Panc1 (cell line): ENCODE data around the gene ADCYAP1R1. TPM values are rescaled to one million over a fixed set of nuclear protein-coding genes. Genes with fewer than 3 reads are reported as not detected.

Experiments used
- ATAC-seq: fragments of 200-7000 bp; cut with Tn5 transposase; 2 replicates; pipeline ENCODE4 v1.9.1; 2020; ENCODE audit warnings: mild to moderate bottlenecking, moderate library complexity
- BruUV-seq: library from RNA; stranded (reverse); fragments of 400-500 nt; replicated peaks from 2 replicates; lab custom pipeline; 2021; lab: Mats Ljungman, UMichigan
- CTCF ChIA-PET: fragments of 300-600 bp; sonication (Branson Sonifier 250); formaldehyde crosslinking; loops from one replicate; lab custom pipeline; 2022; ENCODE audit warnings: antibody characterized with exemption; lab: Charles Lee
- POLR2A ChIA-PET: fragments of 300-600 bp; sonication (Branson Sonifier 250); formaldehyde crosslinking; loops from one replicate; lab custom pipeline; 2022; ENCODE audit warnings: antibody characterized with exemption; lab: Charles Lee
- DNase-seq: peaks from one replicate; pipeline ENCODE4 v3.0.0-alpha.2; 2010; ENCODE audit warnings: low read depth, low spot score
- H3K27ac ChIP-seq: 2 replicates; pipeline ENCODE4 v1.5.1; 2011; ENCODE audit warnings: mild to moderate bottlenecking, low read length, inconsistent platforms
- H3K27me3 ChIP-seq: fragments of 200-500 bp; sonication (Bioruptor generic); 2 replicates; pipeline ENCODE4 v1.6.0; 2014; ENCODE audit warnings: low read length, inconsistent platforms; ENCODE audit not compliant: control insufficient read depth, insufficient read depth
- H3K36me3 ChIP-seq: fragments of 200-500 bp; sonication (Bioruptor generic); 2 replicates; pipeline ENCODE4 v1.5.1; 2014; ENCODE audit warnings: inconsistent platforms, mild to moderate bottlenecking, low read length, moderate library complexity; ENCODE audit not compliant: control insufficient read depth, insufficient read depth
- H3K4me1 ChIP-seq: 2 replicates; pipeline ENCODE4 v1.5.1; 2011; ENCODE audit warnings: inconsistent platforms, mild to moderate bottlenecking, low read length, moderate library complexity; ENCODE audit not compliant: control insufficient read depth, insufficient read depth
- H3K4me3 ChIP-seq, 2 experiments: 2 replicates each; pipeline ENCODE4 v1.5.1; 2011 to 2012; ENCODE audit warnings: low read depth in 2 of 2, low read length in 2 of 2, mild to moderate bottlenecking in 2 of 2, inconsistent platforms in 1 of 2, moderate library complexity in 1 of 2
- H3K9me3 ChIP-seq: fragments of 200-500 bp; sonication (Bioruptor generic); 2 replicates; pipeline ENCODE4 v1.5.1; 2014; ENCODE audit warnings: low read depth, mild to moderate bottlenecking, inconsistent platforms, low read length, moderate library complexity; ENCODE audit not compliant: control insufficient read depth, insufficient read depth
- POLR2AphosphoS5 ChIP-seq: IDR thresholded peaks from 2 replicates; pipeline ENCODE4 v1.6.1; 2012; ENCODE audit warnings: mild to moderate bottlenecking, low read depth, low read length, moderate library complexity
- REST ChIP-seq, 2 experiments: IDR thresholded peaks; 2 replicates each; pipeline ENCODE4 v1.6.1; 2011 to 2012; ENCODE audit warnings: low read depth in 2 of 2, control low read depth in 1 of 2, low read length in 1 of 2, mild to moderate bottlenecking in 1 of 2, moderate library complexity in 1 of 2; ENCODE audit not compliant: insufficient read depth in 1 of 2
- SIN3A ChIP-seq: IDR thresholded peaks from 2 replicates; pipeline ENCODE4 v1.6.1; 2012; ENCODE audit warnings: low read depth, mild to moderate bottlenecking, low read length, moderate library complexity, borderline replicate concordance; ENCODE audit not compliant: insufficient read depth
- TCF7L2 ChIP-seq: IDR thresholded peaks from 2 replicates; pipeline ENCODE4 v1.6.1; 2011; ENCODE audit warnings: mild to moderate bottlenecking, low read depth, low read length, inconsistent platforms
- in situ Hi-C: cut with HindIII; loops from 2 replicates; pipeline ENCODE4 v1.10.0; 2016; ENCODE audit warnings: low sequenced_read_pairs, low pct_unique_long_range_greater_than_20kb
- intact Hi-C: fragments of 100-400 bp; cut with micrococcal nuclease; formaldehyde crosslinking; loops from one replicate; pipeline ENCODE4 v1.10.0; 2022; ENCODE audit not compliant: unreplicated experiment
- total RNA-seq: library from RNA; stranded (reverse); gene quantifications from one replicate; pipeline ENCODE4 v1.2.1, GENCODE V29; 2021; ENCODE audit not compliant: unreplicated experiment
- TF ChIP-seq, protein P1 (sequence below): fragments of 450-650 bp; IDR thresholded peaks from 2 replicates; pipeline ENCODE4 v1.5.1; 2017; ENCODE audit warnings: mild to moderate bottlenecking

ADCYAP1R1 gene
- total RNA-seq, 1 experiment from 2014 or later, result not detected

- in situ Hi-C loops, result no loop called here
- H3K9me3 ChIP-seq, result no peaks in the 10 kb centered on the region
- H3K36me3 ChIP-seq, result no peaks in the 10 kb centered on the region
- ATAC-seq (no peak), DNase-seq (no peak)
- no peak overlapping the region for H3K27ac ChIP-seq
- ChIA-PET POLR2A (no interaction called here), CTCF (no interaction called here)
- H3K27me3 ChIP-seq, result peaks cover 19% of the 10 kb centered on the region
- H3K4me3 ChIP-seq, result no peak overlapping the region
- BruUV-seq, result no TSS peak
- intact Hi-C loops, result no loop called here
- TF ChIP-seq TCF7L2 (no peak), REST (IDR thresholded peaks at IDR 0.05; ENCODE audit: insufficient read depth in 1 of 2, low read depth in 2 of 2, low read length in 1 of 2) (no peak), SIN3A (no peak)
- no peaks in the 10 kb centered on the region for H3K4me1 ChIP-seq
Observed at GRCh38 chr7:31080763-31081162, 28.7 kb downstream of the ADCYAP1R1 start.

GRCh38 chr7:31082017-31082416, 29.9 kb downstream of the ADCYAP1R1 start:
- intact Hi-C loops (no loop called here), in situ Hi-C loops (no loop called here)
- TF ChIP-seq, protein P1, sequence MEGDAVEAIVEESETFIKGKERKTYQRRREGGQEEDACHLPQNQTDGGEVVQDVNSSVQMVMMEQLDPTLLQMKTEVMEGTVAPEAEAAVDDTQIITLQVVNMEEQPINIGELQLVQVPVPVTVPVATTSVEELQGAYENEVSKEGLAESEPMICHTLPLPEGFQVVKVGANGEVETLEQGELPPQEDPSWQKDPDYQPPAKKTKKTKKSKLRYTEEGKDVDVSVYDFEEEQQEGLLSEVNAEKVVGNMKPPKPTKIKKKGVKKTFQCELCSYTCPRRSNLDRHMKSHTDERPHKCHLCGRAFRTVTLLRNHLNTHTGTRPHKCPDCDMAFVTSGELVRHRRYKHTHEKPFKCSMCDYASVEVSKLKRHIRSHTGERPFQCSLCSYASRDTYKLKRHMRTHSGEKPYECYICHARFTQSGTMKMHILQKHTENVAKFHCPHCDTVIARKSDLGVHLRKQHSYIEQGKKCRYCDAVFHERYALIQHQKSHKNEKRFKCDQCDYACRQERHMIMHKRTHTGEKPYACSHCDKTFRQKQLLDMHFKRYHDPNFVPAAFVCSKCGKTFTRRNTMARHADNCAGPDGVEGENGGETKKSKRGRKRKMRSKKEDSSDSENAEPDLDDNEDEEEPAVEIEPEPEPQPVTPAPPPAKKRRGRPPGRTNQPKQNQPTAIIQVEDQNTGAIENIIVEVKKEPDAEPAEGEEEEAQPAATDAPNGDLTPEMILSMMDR, result no peak
- TF ChIP-seq REST (IDR thresholded peaks at IDR 0.05; ENCODE audit: insufficient read depth in 1 of 2, low read depth in 2 of 2, low read length in 1 of 2) (no peak), POLR2AphosphoS5 (no peak), TCF7L2 (no peak), SIN3A (no peak)
- no TSS peak for BruUV-seq
- Histone ChIP-seq H3K36me3 (no peaks in the 10 kb centered on the region), H3K27ac (no peak overlapping the region), H3K4me1 (no peaks in the 10 kb centered on the region), H3K4me3 (no peak overlapping the region), H3K27me3 (peaks cover 19% of the 10 kb centered on the region), H3K9me3 (no peaks in the 10 kb centered on the region)
- POLR2A ChIA-PET, result no interaction called here
- DNase-seq, result no peak
- ATAC-seq, result no peak
- CTCF ChIA-PET, result no interaction called here
